Nephron progenitor cell (in vitro differentiated cells): ENCODE measurements around the gene PARVA.

Experiments
- DNase-seq: peaks from one replicate; pipeline ENCODE4 v3.0.0; 2021
- H3K27ac Mint-ChIP-seq: 2 replicates; pipeline ENCODE4 v1.8.0; 2021; ENCODE audit warnings: mild to moderate bottlenecking, moderate library complexity, mixed read lengths
- H3K27me3 Mint-ChIP-seq: 2 replicates; pipeline ENCODE4 v1.8.0; 2021; ENCODE audit warnings: mild to moderate bottlenecking, low read depth, mixed read lengths; ENCODE audit not compliant: poor library complexity
- H3K36me3 Mint-ChIP-seq: 2 replicates; pipeline ENCODE4 v1.8.0; 2021; ENCODE audit warnings: low read depth, mixed read lengths
- H3K4me1 Mint-ChIP-seq: 2 replicates; pipeline ENCODE4 v1.8.0; 2021; ENCODE audit warnings: mixed read lengths
- H3K4me3 Mint-ChIP-seq: 2 replicates; pipeline ENCODE4 v1.8.0; 2021; ENCODE audit warnings: mild to moderate bottlenecking, moderate library complexity, mixed read lengths
- H3K9me3 Mint-ChIP-seq: 2 replicates; pipeline ENCODE4 v1.8.0; 2021; ENCODE audit warnings: mild to moderate bottlenecking, moderate library complexity, mixed read lengths
- TF ChIP-seq, protein P1 (sequence below): fragments of 200-600 bp; sonication (generic); IDR thresholded peaks from 2 replicates; pipeline ENCODE4 v1.5.0; 2021; ENCODE audit warnings: antibody characterized with exemption

The PARVA gene, protein sequence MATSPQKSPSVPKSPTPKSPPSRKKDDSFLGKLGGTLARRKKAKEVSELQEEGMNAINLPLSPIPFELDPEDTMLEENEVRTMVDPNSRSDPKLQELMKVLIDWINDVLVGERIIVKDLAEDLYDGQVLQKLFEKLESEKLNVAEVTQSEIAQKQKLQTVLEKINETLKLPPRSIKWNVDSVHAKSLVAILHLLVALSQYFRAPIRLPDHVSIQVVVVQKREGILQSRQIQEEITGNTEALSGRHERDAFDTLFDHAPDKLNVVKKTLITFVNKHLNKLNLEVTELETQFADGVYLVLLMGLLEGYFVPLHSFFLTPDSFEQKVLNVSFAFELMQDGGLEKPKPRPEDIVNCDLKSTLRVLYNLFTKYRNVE

GRCh38 chr11:12377106-12377823 is at the start of gene PARVA:
Gene PARVA (plus strand): TSS chr11:12377571. CDS start chr11:12377648, 77 bp downstream.
- peaks cover 39% of the 10 kb centered on the region for H3K4me1 Mint-ChIP-seq
- H3K27ac Mint-ChIP-seq, result peak within 1 kb of the TSS; percentile 97
- H3K4me3 Mint-ChIP-seq, result peak within 1 kb of the TSS; percentile 97
- peaks cover 9% of the 10 kb centered on the region for H3K9me3 Mint-ChIP-seq
- TF ChIP-seq, protein P1, sequence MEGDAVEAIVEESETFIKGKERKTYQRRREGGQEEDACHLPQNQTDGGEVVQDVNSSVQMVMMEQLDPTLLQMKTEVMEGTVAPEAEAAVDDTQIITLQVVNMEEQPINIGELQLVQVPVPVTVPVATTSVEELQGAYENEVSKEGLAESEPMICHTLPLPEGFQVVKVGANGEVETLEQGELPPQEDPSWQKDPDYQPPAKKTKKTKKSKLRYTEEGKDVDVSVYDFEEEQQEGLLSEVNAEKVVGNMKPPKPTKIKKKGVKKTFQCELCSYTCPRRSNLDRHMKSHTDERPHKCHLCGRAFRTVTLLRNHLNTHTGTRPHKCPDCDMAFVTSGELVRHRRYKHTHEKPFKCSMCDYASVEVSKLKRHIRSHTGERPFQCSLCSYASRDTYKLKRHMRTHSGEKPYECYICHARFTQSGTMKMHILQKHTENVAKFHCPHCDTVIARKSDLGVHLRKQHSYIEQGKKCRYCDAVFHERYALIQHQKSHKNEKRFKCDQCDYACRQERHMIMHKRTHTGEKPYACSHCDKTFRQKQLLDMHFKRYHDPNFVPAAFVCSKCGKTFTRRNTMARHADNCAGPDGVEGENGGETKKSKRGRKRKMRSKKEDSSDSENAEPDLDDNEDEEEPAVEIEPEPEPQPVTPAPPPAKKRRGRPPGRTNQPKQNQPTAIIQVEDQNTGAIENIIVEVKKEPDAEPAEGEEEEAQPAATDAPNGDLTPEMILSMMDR, result no peak
- DNase-seq, result peak; percentile 78
- peaks cover 11% of the 10 kb centered on the region for H3K36me3 Mint-ChIP-seq
- H3K27me3 Mint-ChIP-seq, result peaks cover 4% of the 10 kb centered on the region

GRCh38 chr11:12329169-12329568 is 48.2 kb upstream of the PARVA start:
- Mint-ChIP-seq H3K4me1 (peaks cover 25% of the 10 kb centered on the region), H3K4me3 (no peak overlapping the region)

DNA sequence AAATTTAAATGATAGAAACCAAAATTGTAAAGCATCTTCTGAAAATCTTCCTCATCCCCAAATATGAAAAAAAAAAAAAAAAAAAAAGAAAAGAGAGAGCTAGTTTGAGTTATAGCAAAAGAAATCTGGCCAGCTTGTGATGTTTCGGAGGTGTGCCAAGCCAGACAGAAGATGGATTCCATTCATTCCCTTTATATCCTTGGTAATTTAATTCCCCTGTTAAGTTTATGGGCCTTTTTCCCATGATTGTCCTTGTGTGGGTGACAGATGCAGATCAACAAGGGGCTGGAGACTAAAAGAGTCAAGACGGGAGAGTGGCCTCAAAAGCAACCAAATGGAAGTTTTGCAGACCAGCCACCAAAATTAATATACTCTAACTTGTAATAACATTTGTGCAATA is 47.6 kb upstream of the PARVA start:
- H3K27me3 Mint-ChIP-seq, result peaks cover 10% of the 10 kb centered on the region
- H3K4me1 Mint-ChIP-seq, result peaks cover 25% of the 10 kb centered on the region
- DNase-seq, result no peak
- no peak overlapping the region for H3K4me3 Mint-ChIP-seq
- TF ChIP-seq, protein P1, result no peak
- no peaks in the 10 kb centered on the region for H3K36me3 Mint-ChIP-seq
- H3K27ac Mint-ChIP-seq, result no peak overlapping the region
- no peaks in the 10 kb centered on the region for H3K9me3 Mint-ChIP-seq

More at GRCh38 chr11:12329169-12329568, 48.2 kb upstream of the PARVA start:
- Mint-ChIP-seq H3K9me3 (no peaks in the 10 kb centered on the region), H3K36me3 (no peaks in the 10 kb centered on the region), H3K27me3 (peaks cover 10% of the 10 kb centered on the region), H3K27ac (no peak overlapping the region)
- DNase-seq, result no peak
- TF ChIP-seq, protein P1, result no peak

GRCh38 chr11:12330485-12331231 is 46.7 kb upstream of the PARVA start:
- peaks cover 25% of the 10 kb centered on the region for H3K4me1 Mint-ChIP-seq
- H3K4me3 Mint-ChIP-seq, result no peak overlapping the region
- peaks cover 1% of the 10 kb centered on the region for H3K9me3 Mint-ChIP-seq
- H3K36me3 Mint-ChIP-seq, result no peaks in the 10 kb centered on the region
- no peak for DNase-seq
- peaks cover 10% of the 10 kb centered on the region for H3K27me3 Mint-ChIP-seq
- no peak overlapping the region for H3K27ac Mint-ChIP-seq
- TF ChIP-seq, protein P1, result no peak

GRCh38 chr11:12331239-12331874 is 46.0 kb upstream of the PARVA start:
- Mint-ChIP-seq H3K4me3 (no peak overlapping the region), H3K9me3 (peaks cover 8% of the 10 kb centered on the region), H3K27me3 (peaks cover 10% of the 10 kb centered on the region), H3K36me3 (no peaks in the 10 kb centered on the region), H3K27ac (no peak overlapping the region), H3K4me1 (peaks cover 25% of the 10 kb centered on the region)
- TF ChIP-seq, protein P1, result peak; percentile 82
- DNase-seq, result peak; percentile 84
